GM03348 (cell line): ENCODE data around the gene HCLS1.
"Not testable (repeated sequence)": the region's sequence is repeated elsewhere in the genome, so short reads cannot be mapped to it uniquely, and the experiment has no call there.

ENCODE experiments used
- DNase-seq: peaks from one replicate; pipeline ENCODE4 v3.0.0; 2012; ENCODE audit warnings: low spot score

The HCLS1 gene

GRCh38 chr3:121654493-121655385, 6.0 kb downstream of the HCLS1 start:
- DNase-seq: no peak

GRCh38 chr3:121651684-121652083, 9.0 kb downstream of the HCLS1 start:
- no peak for DNase-seq

DNA sequence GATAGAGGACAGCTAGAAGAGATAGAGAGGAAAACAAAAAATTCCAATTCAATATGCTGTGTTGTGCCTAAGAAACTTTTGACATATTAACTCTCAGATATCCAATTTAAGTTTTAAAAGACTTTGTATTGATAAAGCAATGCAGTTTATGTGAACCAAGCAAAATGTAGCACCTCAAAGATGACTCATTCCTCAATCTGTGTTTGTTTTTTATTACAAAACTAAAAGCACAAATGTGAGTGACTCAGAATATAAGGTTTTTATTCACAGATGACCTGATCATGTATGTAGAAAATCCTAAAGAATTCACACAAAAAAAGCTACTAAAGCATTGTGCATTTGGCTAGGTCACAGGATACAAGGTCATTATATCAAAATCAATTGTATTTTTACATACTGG, 11.1 kb downstream of the HCLS1 start:
- no peak for DNase-seq

GRCh38 chr3:121648219-121648958, 12.3 kb downstream of the HCLS1 start:
- no peak for DNase-seq

DNA sequence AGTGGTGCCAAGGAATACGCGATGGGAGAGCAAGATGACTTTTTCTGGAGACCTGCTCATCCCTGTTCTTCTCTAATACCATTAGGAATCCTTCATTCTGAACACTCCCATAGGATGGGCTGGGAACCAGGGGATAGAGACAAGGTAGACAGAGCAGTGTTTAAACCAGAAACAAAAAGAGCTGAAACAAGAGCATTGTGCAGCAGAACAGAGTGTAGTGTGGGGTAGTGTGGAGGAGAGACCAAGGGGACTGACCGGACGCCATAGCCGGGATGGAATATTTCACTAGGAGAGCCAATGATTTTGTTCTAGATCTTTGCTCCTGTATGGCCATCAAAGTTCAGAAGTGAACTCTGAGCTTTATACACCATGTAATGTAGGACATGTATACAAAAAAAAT, 15.6 kb downstream of the HCLS1 start:
- no peak for DNase-seq

GRCh38 chr3:121642601-121643314, 17.9 kb downstream of the HCLS1 start:
- DNase-seq: no peak

DNA sequence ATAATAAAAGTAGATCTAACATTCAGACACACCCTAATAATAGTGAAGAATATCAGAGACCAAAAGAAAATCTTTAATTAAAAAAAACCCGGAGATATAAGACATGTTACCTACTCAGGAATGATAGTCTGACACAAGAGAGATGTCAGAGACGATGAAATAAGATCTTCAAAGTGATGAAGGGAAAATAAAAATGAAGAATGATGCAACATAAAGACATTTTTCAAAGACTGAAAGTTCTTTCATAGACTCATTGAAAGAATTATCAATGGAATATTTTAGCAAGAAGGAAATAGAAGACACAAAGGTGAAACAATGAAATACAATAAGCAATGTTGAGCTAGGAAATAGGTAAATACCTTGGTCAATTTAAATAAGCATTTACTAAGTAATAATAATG, 19.6 kb downstream of the HCLS1 start:
- no peak for DNase-seq

DNA sequence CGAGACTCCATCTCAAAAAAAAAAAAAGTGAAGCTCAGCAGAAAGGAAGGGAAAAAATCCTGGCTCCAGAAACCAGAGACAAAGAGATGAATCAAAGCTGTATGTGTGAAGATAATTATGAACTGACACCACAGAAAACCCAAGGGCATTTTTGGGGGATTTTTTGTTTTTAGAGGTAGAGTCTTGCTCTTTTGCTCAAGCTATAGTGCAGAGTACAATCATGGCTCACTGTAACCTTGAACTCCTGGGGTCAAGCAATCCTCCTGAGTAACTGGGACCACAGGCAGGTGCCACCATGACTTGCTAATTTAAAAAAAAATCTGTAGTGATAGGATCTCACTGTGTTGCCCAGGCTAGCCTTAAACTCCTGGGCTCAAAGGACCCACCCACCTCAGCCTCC, 22.8 kb downstream of the HCLS1 start:
- no peak for DNase-seq

- DNase-seq: no peak
Observed at GRCh38 chr3:121630355-121630754, 30.3 kb downstream of the HCLS1 start.

DNA sequence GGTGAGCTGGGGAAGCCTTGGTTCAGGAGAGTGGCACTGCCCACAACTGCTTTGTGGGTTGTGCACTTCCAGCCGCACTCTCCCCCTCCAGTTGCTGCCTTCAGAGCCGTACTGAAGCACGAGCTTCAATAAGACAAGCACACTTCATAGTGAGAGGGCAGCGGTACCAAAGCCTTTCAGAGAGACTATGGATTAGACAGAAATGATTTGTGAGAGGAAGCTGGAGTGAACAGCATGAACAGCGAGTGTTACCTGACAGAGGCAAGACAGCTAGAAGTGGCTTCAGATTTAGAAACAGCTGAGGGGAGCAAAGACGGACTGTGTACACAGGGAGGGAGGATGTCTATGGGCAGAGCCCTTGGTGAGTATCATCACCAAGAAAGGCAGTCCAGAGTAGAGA, 31.1 kb downstream of the HCLS1 start:
- DNase-seq: no peak

GRCh38 chr3:121627622-121628021, 33.1 kb downstream of the HCLS1 start:
- DNase-seq: no peak

DNA sequence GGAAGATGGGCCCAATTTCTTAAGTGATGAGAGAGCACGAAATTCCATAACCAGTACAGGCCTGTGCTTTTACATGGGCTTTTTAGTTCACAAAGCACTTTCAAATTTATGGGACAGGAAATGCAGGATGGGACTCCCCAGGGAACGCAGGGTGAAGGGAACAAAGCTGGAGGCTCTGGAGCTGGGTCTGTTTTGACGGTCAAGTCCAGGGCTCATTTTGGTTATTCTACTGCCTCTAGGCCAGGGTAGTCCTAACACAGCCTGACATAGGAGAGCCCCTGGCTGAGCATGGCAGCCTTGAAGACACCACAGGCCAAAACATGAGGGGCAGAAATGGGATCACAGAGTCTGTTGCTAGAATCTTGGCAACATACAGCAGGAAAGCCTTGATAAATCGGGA, 33.5 kb downstream of the HCLS1 start:
- no peak for DNase-seq

- DNase-seq: no peak
Observed at GRCh38 chr3:121626495-121626894, 34.2 kb downstream of the HCLS1 start.

GRCh38 chr3:121624147-121624899, 36.4 kb downstream of the HCLS1 start:
- DNase-seq: no peak

GRCh38 chr3:121621491-121621890, 39.2 kb downstream of the HCLS1 start:
- no peak for DNase-seq

DNA sequence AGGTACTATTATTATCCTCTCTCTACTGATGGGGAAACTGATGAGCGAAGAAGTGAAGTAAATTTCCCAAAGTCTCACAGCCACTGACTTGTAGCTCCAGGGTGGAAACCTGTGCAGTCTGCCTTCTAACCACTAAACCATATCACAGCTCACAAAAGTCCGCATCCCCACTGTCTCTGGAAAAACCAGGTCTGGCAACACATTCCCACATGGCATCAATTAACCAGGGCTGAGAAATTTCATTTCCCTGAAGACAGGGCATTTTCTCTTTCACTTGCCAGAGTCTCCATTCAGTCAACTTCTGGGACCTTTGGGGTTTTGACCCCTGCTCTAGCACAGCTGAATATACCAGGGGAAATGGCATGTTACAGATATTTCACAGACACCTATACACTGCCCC, 41.0 kb downstream of the HCLS1 start:
- no peak for DNase-seq

GRCh38 chr3:121606106-121606505, 54.6 kb downstream of the HCLS1 start:
- DNase-seq: no peak

- DNase-seq: no peak
Observed at GRCh38 chr3:121604759-121605158, 55.9 kb downstream of the HCLS1 start.

GRCh38 chr3:121601212-121601812, 59.4 kb downstream of the HCLS1 start:
- no peak for DNase-seq

DNA sequence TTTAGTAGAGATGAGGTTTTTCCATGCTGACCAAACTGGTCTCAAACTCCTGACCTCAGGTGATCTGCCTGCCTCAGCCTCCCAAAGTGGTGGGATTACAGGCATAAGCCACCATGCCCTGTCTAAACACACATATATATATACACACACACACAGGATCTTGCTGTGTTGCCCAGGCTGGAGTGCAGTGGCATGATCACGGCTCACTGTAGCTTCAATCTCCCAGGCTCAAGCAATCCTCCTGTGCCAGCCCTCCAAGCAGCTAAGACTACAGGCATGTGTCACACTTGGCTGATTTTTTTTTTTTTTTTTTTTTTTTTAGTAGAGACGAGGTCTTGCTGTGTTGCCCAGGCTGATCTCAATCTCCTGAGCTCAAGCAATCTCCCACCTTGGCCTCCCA, 60.8 kb downstream of the HCLS1 start:
- DNase-seq: not testable (repeated sequence)

DNA sequence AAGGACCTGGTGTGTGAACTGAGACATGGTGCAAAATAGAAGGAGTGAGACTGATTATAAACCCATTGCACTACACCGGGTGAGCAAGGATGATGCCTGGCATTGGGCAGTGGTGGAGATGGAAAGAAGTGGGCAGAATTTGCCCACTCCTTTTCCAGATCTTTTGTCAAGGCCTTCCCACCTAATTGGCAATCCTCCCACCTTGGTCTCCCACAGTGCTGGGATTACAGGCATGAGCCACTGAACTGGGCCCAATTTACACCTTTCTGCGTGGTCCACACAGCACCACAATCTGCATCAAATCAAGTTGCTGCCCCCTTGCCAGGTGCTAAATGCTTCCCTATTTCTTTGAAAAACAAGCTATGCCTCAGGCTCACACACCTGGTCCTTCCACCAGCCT, 62.1 kb downstream of the HCLS1 start:
- DNase-seq: no peak
